ENCODE results near the gene SLC25A17. TPM values are rescaled to one million over a fixed set of nuclear protein-coding genes. Genes with fewer than 3 reads are reported as not detected.

SLC25A17 gene
- total RNA-seq, 1 experiment from 2014 or later, result 28.1 TPM

- Histone ChIP-seq H3K9me3 (ENCODE audit: insufficient read depth, low read depth) (no peaks in the 10 kb centered on the region), H3K4me3 (no peak overlapping the region), H3K27me3 (ENCODE audit: insufficient read depth, low read depth) (no peaks in the 10 kb centered on the region), H3K9me2 (ENCODE audit: insufficient read depth) (no peaks in the 10 kb centered on the region), H3K4me2 (peak overlapping the region; percentile 8), H3F3A (ENCODE audit: insufficient read depth, low read depth) (peaks cover 14% of the 10 kb centered on the region), H3K79me2 (ENCODE audit: low read depth) (no peaks in the 10 kb centered on the region), H3K4me1 (replicated peaks; ENCODE audit: insufficient read depth) (peaks cover 22% of the 10 kb centered on the region), H2AFZ (no peak overlapping the region), H3K36me3 (ENCODE audit: low read depth) (no peaks in the 10 kb centered on the region), H4K20me1 (ENCODE audit: insufficient read depth) (no peaks in the 10 kb centered on the region), H3K27ac (no peak overlapping the region)
- ChIA-PET POLR2A (ENCODE audit: unreplicated experiment) (interaction anchor here (0.5 kb wide), 1 partner anchor 11 kb away, joined by 3 read pairs; no protein-coding TSS in a partner anchor), CTCF (no interaction called here)
- BruUV-seq (replicated peaks), result no TSS peak
- peak in 1 of 2 experiments; percentile 67 for DNase-seq
- no peak for TF ChIP-seq CTCF (conservative IDR thresholded peaks at IDR 0.05)
- no peak for TF ChIP-seq EZH2 (IDR thresholded peaks at IDR 0.05; ENCODE audit: low read depth)
- intact Hi-C loops (cut with micrococcal nuclease; ENCODE audit: unreplicated experiment), result no loop called here
Observed at GRCh38 chr22:40758390-40758789, 60.8 kb downstream of the SLC25A17 start.

DNA sequence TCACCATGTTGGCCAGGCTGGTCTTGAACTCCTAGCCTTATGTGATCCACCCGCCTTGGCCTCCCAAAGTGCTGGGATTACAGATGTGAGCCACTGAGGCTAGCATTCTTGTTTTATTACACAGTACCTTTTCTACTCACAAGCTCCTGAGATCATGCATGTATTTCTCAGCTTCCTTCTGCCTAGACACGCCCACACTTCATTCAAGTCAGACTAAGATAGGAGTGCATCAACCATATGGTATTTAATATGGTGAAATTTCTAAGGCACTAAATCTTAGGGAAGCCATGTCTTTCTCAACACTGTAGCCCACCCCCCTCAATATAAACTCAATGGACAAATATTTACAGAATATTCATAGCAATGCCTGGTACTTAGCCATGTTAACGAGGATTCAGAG lies 62.1 kb downstream of the SLC25A17 start:
- H3K4me2 ChIP-seq, result no peak overlapping the region

GRCh38 chr22:40753114-40753513 lies 66.0 kb downstream of the SLC25A17 start:
- Histone ChIP-seq H3K4me2 (no peak overlapping the region), H3K27ac (no peak overlapping the region), H3K27me3 (ENCODE audit: insufficient read depth, low read depth) (no peaks in the 10 kb centered on the region), H4K20me1 (ENCODE audit: insufficient read depth) (no peaks in the 10 kb centered on the region), H3K9me3 (ENCODE audit: insufficient read depth, low read depth) (no peaks in the 10 kb centered on the region; the same call in 1 of the 2 replicates), H3K4me1 (replicated peaks; ENCODE audit: insufficient read depth) (peaks cover 14% of the 10 kb centered on the region), H3K79me2 (ENCODE audit: low read depth) (no peaks in the 10 kb centered on the region), H3K4me3 (no peak overlapping the region), H3K9me2 (ENCODE audit: insufficient read depth) (no peaks in the 10 kb centered on the region), H3F3A (ENCODE audit: insufficient read depth, low read depth) (peaks cover 3% of the 10 kb centered on the region), H2AFZ (no peak overlapping the region), H3K36me3 (ENCODE audit: low read depth) (no peaks in the 10 kb centered on the region)
- no peak for TF ChIP-seq CTCF (conservative IDR thresholded peaks at IDR 0.05)
- CTCF ChIA-PET, result no interaction called here
- BruUV-seq (replicated peaks), result no TSS peak
- no peak for DNase-seq
- intact Hi-C loops (cut with micrococcal nuclease; ENCODE audit: unreplicated experiment), result no loop called here
- POLR2A ChIA-PET (ENCODE audit: unreplicated experiment), result interaction anchor here (0.6 kb wide), 1 partner anchor 27 kb away, joined by 4 read pairs; no protein-coding TSS in a partner anchor

More for the DNA sequence above, 62.1 kb downstream of the SLC25A17 start:
- no peaks in the 10 kb centered on the region for H4K20me1 ChIP-seq (ENCODE audit: insufficient read depth)
- H3K9me2 ChIP-seq (ENCODE audit: insufficient read depth), result no peaks in the 10 kb centered on the region
- peak in 1 of 2 experiments; percentile 57 for DNase-seq
- H3K36me3 ChIP-seq (ENCODE audit: low read depth), result no peaks in the 10 kb centered on the region
- peaks cover 22% of the 10 kb centered on the region for H3K4me1 ChIP-seq (replicated peaks; ENCODE audit: insufficient read depth)
- H3K79me2 ChIP-seq (ENCODE audit: low read depth), result no peaks in the 10 kb centered on the region
- no TSS peak for BruUV-seq (replicated peaks)
- H2AFZ ChIP-seq, result no peak overlapping the region
- POLR2A ChIA-PET (ENCODE audit: unreplicated experiment), result interaction anchor here (0.6 kb wide), 1 partner anchor 833 kb away, joined by 15 read pairs; the partner anchor contains the start of gene PMM1
- TF ChIP-seq EZH2 (IDR thresholded peaks at IDR 0.05; ENCODE audit: low read depth) (no peak), CTCF (conservative IDR thresholded peaks at IDR 0.05) (no peak)
- H3K27me3 ChIP-seq (ENCODE audit: insufficient read depth, low read depth), result no peaks in the 10 kb centered on the region
- H3K9me3 ChIP-seq (ENCODE audit: insufficient read depth, low read depth), result no peaks in the 10 kb centered on the region
- CTCF ChIA-PET, result interaction anchor here (0.6 kb wide), 1 partner anchor 320 kb away, joined by 3 read pairs; no protein-coding TSS in a partner anchor
- no peak overlapping the region for H3K4me3 ChIP-seq
- no peak overlapping the region for H3K27ac ChIP-seq
- intact Hi-C loops (cut with micrococcal nuclease; ENCODE audit: unreplicated experiment), result no loop called here
- peaks cover 11% of the 10 kb centered on the region for H3F3A ChIP-seq (ENCODE audit: insufficient read depth, low read depth)
